GM12878 (cell line): ENCODE results near the gene FOXP4. TPM values are rescaled to one million over a fixed set of nuclear protein-coding genes. Genes with fewer than 3 reads are reported as not detected.

Source experiments
- ATAC-seq: fragments of 200-7000 bp; cut with Tn5 transposase; 3 replicates; pipeline ENCODE4 v1.9.1; 2020; ENCODE audit warnings: mild to moderate bottlenecking, moderate library complexity
- BruUV-seq: library from RNA; stranded (reverse); fragments of 400-500 nt; replicated peaks from 2 replicates; lab custom pipeline; 2021; lab: Mats Ljungman, UMichigan
- CTCF ChIA-PET: fragments of 300-600 bp; sonication (Branson Sonifier 250); formaldehyde crosslinking; extraction: SDS; loops from one replicate; lab custom pipeline; 2021; ENCODE audit warnings: inconsistent platforms; lab: Yijun Ruan, JAX
- POLR2A ChIA-PET: fragments of 350-600 bp; formaldehyde crosslinking; extraction: SDS; loops from one replicate; lab custom pipeline; 2021; ENCODE audit warnings: inconsistent platforms; lab: Charles Lee
- RAD21 ChIA-PET: fragments of 300-600 bp; sonication (Branson Sonifier 250); formaldehyde crosslinking; loops from one replicate; lab custom pipeline; 2023; ENCODE audit warnings: antibody characterized with exemption; ENCODE audit not compliant: unreplicated experiment; lab: Charles Lee
- SMC1A ChIA-PET: fragments of 300-600 bp; sonication (Branson Sonifier 250); formaldehyde crosslinking; loops from one replicate; lab custom pipeline; 2023; ENCODE audit not compliant: unreplicated experiment, uncharacterized antibody; lab: Charles Lee
- DNase-seq: peaks from one replicate; pipeline ENCODE4 v3.0.0-alpha.2; 2011; ENCODE audit warnings: low read depth, low spot score
- FAIRE-seq: peaks from 3 replicates; lab custom pipeline; 2011; peaks lifted over from hg19 to GRCh38; lab: Jason Lieb, UNC
- H2AFZ ChIP-seq: 2 replicates; pipeline ENCODE4 v1.6.0; 2011; ENCODE audit warnings: low read depth, low read length, control low read depth; ENCODE audit not compliant: control insufficient read depth
- H3K27ac ChIP-seq: 2 replicates; pipeline ENCODE4 v1.5.1; 2011; ENCODE audit warnings: control low read depth; ENCODE audit not compliant: control insufficient read depth, insufficient read depth
- H3K27me3 ChIP-seq, 2 experiments: replicated peaks in 1 of 2; 2 replicates each; pipeline versions ENCODE4 v1.6.0 to v1.6.1; 2011; ENCODE audit warnings: low read length in 1 of 2; ENCODE audit not compliant: control insufficient read depth in 2 of 2, insufficient read depth in 2 of 2
- H3K36me3 ChIP-seq, 2 experiments: 2 replicates each; pipeline ENCODE4 v1.5.1; 2011; ENCODE audit warnings: low read length in 1 of 2; ENCODE audit not compliant: control insufficient read depth in 2 of 2, insufficient read depth in 2 of 2
- H3K4me1 ChIP-seq: 2 replicates; pipeline ENCODE4 v1.6.1; 2011; ENCODE audit warnings: mild to moderate bottlenecking, low read length, moderate library complexity, mixed read lengths; ENCODE audit not compliant: control insufficient read depth, insufficient read depth
- H3K4me2 ChIP-seq: 2 replicates; pipeline ENCODE4 v1.6.0; 2011; ENCODE audit warnings: control low read depth; ENCODE audit not compliant: control insufficient read depth, insufficient read depth
- H3K4me3 ChIP-seq: fragments of 200-600 bp; sonication (generic); 2 replicates; pipeline ENCODE4 v1.5.1; 2016
- H3K79me2 ChIP-seq: 2 replicates; pipeline ENCODE4 v1.6.0; 2011; ENCODE audit warnings: low read length; ENCODE audit not compliant: control insufficient read depth, insufficient read depth
- H3K9ac ChIP-seq: 2 replicates; pipeline ENCODE4 v1.8.0; 2011; ENCODE audit warnings: low read length, control low read depth, mixed read lengths; ENCODE audit not compliant: control insufficient read depth, insufficient read depth
- H3K9me3 ChIP-seq: replicated peaks from 3 replicates; pipeline ENCODE4 v1.5.1; 2011; ENCODE audit warnings: mild to moderate bottlenecking, low read length; ENCODE audit not compliant: control insufficient read depth, insufficient read depth
- H4K20me1 ChIP-seq: 2 replicates; pipeline ENCODE4 v1.6.0; 2011; ENCODE audit not compliant: control insufficient read depth, insufficient read depth
- CHD1 ChIP-seq: IDR thresholded peaks from 2 replicates; pipeline ENCODE4 v1.6.1; 2012; ENCODE audit warnings: low read depth, low read length, improper control_type of control experiment
- ESRRA ChIP-seq: IDR thresholded peaks from 2 replicates; pipeline ENCODE4 v1.6.1; 2012; ENCODE audit warnings: mild to moderate bottlenecking, low read length, improper control_type of control experiment
- SUPT20H ChIP-seq: IDR thresholded peaks from 2 replicates; pipeline ENCODE4 v1.6.1; 2011; ENCODE audit warnings: low read depth, mild to moderate bottlenecking, low read length, moderate library complexity, borderline replicate concordance; ENCODE audit not compliant: control insufficient read depth
- USF1 ChIP-seq: IDR thresholded peaks from 2 replicates; pipeline ENCODE4 v1.6.1; 2011; ENCODE audit warnings: borderline replicate concordance, low read depth, mild to moderate bottlenecking, moderate library complexity, mixed read lengths, low read length; ENCODE audit not compliant: insufficient read depth; ENCODE audit errors: extremely low read length
- WGBS: methylation state at CpG from one replicate; pipeline ENCODE4 v1.1.6; 2016; ENCODE audit warnings: low lambda C conversion rate; ENCODE audit not compliant: insufficient replicate concordance, insufficient coverage; ENCODE audit errors: missing lambda C conversion rate; 5-methylcytosine and 5-hydroxymethylcytosine counted together
- in situ Hi-C: fragments of 300-500 bp; cut with MboI; formaldehyde crosslinking; loops from 9 replicates; pipeline ENCODE4 v1.14.3; 2018; ENCODE audit warnings: mixed read lengths
- intact Hi-C: fragments of 100-400 bp; cut with micrococcal nuclease; formaldehyde crosslinking; loops from one replicate; pipeline ENCODE4 v1.14.2; 2022; ENCODE audit not compliant: unreplicated experiment
- polyA plus RNA-seq, 11 experiments: library from polyadenylated mRNA; depleted of rRNA in 4 of 11; unstranded in 6 of 11; stranded (reverse) in 5 of 11; fragments of >200 nt; fragmentation: Nextera tagmentation in 4 of 11; fragmentation: Illumina TruSeq in 1 of 11; extraction: Ambion mirVana in 4 of 11; extraction: Trizol in 1 of 11; gene quantifications; 1 replicate in 1 of 11; 2 replicates in 10 of 11; pipeline versions ENCODE4 v1.2.1 to v1.2.3, GENCODE V29; 2011 to 2016; ENCODE audit warnings: inconsistent platforms in 2 of 11, missing spikeins in 2 of 11, low read depth in 1 of 11
- total RNA-seq, 4 experiments: library from RNA; depleted of rRNA in 3 of 4; stranded (reverse); fragments of >200 nt in 3 of 4; fragmentation: Illumina TruSeq in 1 of 4; extraction: Trizol in 1 of 4; gene quantifications; 2 replicates each; pipeline versions ENCODE4 v1.2.1 to v1.2.3, GENCODE V29; 2013 to 2021
- TF ChIP-seq, protein P1 (sequence below): fragments of 450-650 bp; formaldehyde crosslinking; IDR thresholded peaks from 2 replicates; pipeline ENCODE4 v1.5.0; 2022; ENCODE audit warnings: mild to moderate bottlenecking, missing genetic modification characterization
- TF ChIP-seq, protein P2 (sequence below): fragments of 450-650 bp; IDR thresholded peaks from 2 replicates; pipeline ENCODE4 v1.6.1; 2014; ENCODE audit warnings: mild to moderate bottlenecking

FOXP4 gene
- total and polyA plus RNA-seq, 10 of the 15 experiments (the other 5 are each of a cell fraction or from before 2014, with no cell fraction given): 0.31 to 46.1 (median 2.3) TPM

DNA sequence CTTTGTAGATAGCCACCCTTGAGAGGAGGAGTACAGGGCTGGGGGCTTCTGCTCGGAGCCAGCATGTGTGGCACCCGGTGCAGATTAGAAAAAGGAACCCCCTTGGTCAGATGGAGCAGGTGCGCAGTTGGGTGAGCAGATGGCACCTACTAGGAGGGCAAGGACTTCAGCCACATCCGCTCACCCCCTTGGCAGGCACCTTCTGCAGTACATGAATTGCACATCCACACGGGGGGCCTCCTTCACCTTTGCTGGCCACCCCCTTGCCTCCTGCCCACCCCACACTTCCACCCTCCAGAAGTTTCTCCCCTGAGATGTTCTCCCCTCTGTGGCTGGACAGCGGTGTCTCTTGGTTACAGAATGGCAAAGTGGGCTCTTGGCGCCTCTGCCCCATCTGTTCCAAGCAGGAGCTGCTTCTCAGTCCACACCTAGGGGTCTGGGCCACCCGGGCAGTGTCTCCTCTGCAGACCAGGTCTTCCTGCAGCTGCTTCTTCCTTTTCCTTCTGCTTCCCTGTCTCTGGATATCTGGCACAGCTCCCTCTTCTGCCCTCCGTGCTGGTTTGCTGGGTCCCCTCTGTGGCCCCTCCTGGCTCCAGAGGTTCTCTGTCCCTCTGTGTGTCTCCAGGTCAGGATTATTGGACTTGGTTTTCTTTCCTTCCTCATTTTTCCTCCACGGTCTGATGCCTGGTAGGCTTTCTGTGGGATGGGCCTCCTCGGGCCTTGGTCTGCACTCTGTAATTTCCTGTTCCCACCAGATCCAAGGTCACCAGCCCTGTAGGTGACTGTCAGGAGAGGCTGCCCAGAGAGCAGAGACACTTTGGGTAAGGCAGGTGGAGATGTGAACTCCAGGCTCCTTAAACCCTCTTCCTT, 96.1 kb downstream of the FOXP4 start:
- 27% methylated on average over 11 of the region's 11 CpGs for WGBS
- no peak overlapping the region for H2AFZ ChIP-seq
- DNase-seq (no peak), FAIRE-seq (no peak), ATAC-seq (no peak)
- ChIA-PET POLR2A (no interaction called here), CTCF (interaction anchor here (1.3 kb wide), 1 partner anchor 39 kb away, joined by 4 read pairs; no protein-coding TSS in a partner anchor), SMC1A (no interaction called here), RAD21 (no interaction called here)
- intact Hi-C loops: no loop called here
- TF ChIP-seq SUPT20H: no peak
- TF ChIP-seq, protein P1, sequence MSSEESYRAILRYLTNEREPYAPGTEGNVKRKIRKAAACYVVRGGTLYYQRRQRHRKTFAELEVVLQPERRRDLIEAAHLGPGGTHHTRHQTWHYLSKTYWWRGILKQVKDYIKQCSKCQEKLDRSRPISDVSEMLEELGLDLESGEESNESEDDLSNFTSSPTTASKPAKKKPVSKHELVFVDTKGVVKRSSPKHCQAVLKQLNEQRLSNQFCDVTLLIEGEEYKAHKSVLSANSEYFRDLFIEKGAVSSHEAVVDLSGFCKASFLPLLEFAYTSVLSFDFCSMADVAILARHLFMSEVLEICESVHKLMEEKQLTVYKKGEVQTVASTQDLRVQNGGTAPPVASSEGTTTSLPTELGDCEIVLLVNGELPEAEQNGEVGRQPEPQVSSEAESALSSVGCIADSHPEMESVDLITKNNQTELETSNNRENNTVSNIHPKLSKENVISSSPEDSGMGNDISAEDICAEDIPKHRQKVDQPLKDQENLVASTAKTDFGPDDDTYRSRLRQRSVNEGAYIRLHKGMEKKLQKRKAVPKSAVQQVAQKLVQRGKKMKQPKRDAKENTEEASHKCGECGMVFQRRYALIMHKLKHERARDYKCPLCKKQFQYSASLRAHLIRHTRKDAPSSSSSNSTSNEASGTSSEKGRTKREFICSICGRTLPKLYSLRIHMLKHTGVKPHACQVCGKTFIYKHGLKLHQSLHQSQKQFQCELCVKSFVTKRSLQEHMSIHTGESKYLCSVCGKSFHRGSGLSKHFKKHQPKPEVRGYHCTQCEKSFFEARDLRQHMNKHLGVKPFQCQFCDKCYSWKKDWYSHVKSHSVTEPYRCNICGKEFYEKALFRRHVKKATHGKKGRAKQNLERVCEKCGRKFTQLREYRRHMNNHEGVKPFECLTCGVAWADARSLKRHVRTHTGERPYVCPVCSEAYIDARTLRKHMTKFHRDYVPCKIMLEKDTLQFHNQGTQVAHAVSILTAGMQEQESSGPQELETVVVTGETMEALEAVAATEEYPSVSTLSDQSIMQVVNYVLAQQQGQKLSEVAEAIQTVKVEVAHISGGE: no peak
- TF ChIP-seq CHD1: no peak
- TF ChIP-seq ESRRA: no peak
- no peak for TF ChIP-seq USF1
- TF ChIP-seq, protein P2, sequence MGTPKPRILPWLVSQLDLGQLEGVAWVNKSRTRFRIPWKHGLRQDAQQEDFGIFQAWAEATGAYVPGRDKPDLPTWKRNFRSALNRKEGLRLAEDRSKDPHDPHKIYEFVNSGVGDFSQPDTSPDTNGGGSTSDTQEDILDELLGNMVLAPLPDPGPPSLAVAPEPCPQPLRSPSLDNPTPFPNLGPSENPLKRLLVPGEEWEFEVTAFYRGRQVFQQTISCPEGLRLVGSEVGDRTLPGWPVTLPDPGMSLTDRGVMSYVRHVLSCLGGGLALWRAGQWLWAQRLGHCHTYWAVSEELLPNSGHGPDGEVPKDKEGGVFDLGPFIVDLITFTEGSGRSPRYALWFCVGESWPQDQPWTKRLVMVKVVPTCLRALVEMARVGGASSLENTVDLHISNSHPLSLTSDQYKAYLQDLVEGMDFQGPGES: no peak
- BruUV-seq: no TSS peak
- no peak overlapping the region for H3K4me3 ChIP-seq
- in situ Hi-C loops: no loop called here
- H3K4me2 ChIP-seq: no peak overlapping the region
- H3K9me3 ChIP-seq: no peaks in the 10 kb centered on the region
- H3K9ac ChIP-seq: no peak overlapping the region
- no peaks in the 10 kb centered on the region for H3K36me3 ChIP-seq
- H3K27ac ChIP-seq: no peak overlapping the region
- peaks cover 7% of the 10 kb centered on the region in 2 experiments for H3K27me3 ChIP-seq
- no peaks in the 10 kb centered on the region for H3K79me2 ChIP-seq
- H4K20me1 ChIP-seq: no peaks in the 10 kb centered on the region
- H3K4me1 ChIP-seq: no peaks in the 10 kb centered on the region
